GM06990 (cell line): ENCODE data around the gene GON4L.

Source experiments
- DNase-seq: peaks from one replicate; pipeline ENCODE4 v3.0.0-alpha.2; 2011; ENCODE audit not compliant: insufficient read length; ENCODE audit errors: extremely low read depth
- H3K27me3 ChIP-seq: replicated peaks from 2 replicates; pipeline ENCODE4 v1.6.0; 2011; ENCODE audit warnings: low read length; ENCODE audit not compliant: control insufficient read depth, insufficient read depth
- H3K36me3 ChIP-seq: 2 replicates; pipeline ENCODE4 v1.5.1; 2011; ENCODE audit warnings: low read length; ENCODE audit not compliant: control insufficient read depth, insufficient read depth
- H3K4me3 ChIP-seq: replicated peaks from 2 replicates; pipeline ENCODE4 v1.5.1; 2011; ENCODE audit warnings: low read depth, mild to moderate bottlenecking, control low read depth, low read length
- CTCF ChIP-seq: IDR thresholded peaks from 2 replicates; pipeline ENCODE4 v1.5.1; 2011; ENCODE audit warnings: low read length, control low read depth, mild to moderate bottlenecking, inconsistent platforms; ENCODE audit not compliant: insufficient read depth, poor library complexity, severe bottlenecking

GON4L gene

GRCh38 chr1:155888481-155888880 lies 31.5 kb upstream of the GON4L start:
- H3K4me3 ChIP-seq: no peak overlapping the region
- DNase-seq: no peak
- no peaks in the 10 kb centered on the region for H3K27me3 ChIP-seq
- TF ChIP-seq CTCF: no peak
- H3K36me3 ChIP-seq: no peaks in the 10 kb centered on the region

GRCh38 chr1:155884982-155885381 lies 28.0 kb upstream of the GON4L start:
- Histone ChIP-seq H3K36me3 (no peaks in the 10 kb centered on the region), H3K27me3 (no peaks in the 10 kb centered on the region), H3K4me3 (no peak overlapping the region)
- no peak for TF ChIP-seq CTCF
- DNase-seq: no peak

GRCh38 chr1:155884031-155884960 lies 27.3 kb upstream of the GON4L start:
- no peaks in the 10 kb centered on the region for H3K27me3 ChIP-seq
- DNase-seq: no peak
- H3K4me3 ChIP-seq: no peak overlapping the region
- no peak for TF ChIP-seq CTCF
- H3K36me3 ChIP-seq: no peaks in the 10 kb centered on the region

GRCh38 chr1:155882766-155883165 lies 25.8 kb upstream of the GON4L start:
- no peak for TF ChIP-seq CTCF
- Histone ChIP-seq H3K27me3 (no peaks in the 10 kb centered on the region), H3K4me3 (no peak overlapping the region), H3K36me3 (no peaks in the 10 kb centered on the region)
- no peak for DNase-seq

GRCh38 chr1:155882235-155882634 lies 25.2 kb upstream of the GON4L start:
- DNase-seq: peak; percentile 10
- no peaks in the 10 kb centered on the region for H3K27me3 ChIP-seq
- H3K4me3 ChIP-seq: no peak overlapping the region
- TF ChIP-seq CTCF: no peak
- H3K36me3 ChIP-seq: no peaks in the 10 kb centered on the region

- DNase-seq: no peak
- Histone ChIP-seq H3K27me3 (no peaks in the 10 kb centered on the region), H3K4me3 (no peak overlapping the region), H3K36me3 (no peaks in the 10 kb centered on the region)
- no peak for TF ChIP-seq CTCF
Measured at GRCh38 chr1:155880950-155881349, 23.9 kb upstream of the GON4L start.
